Heart left ventricle (tissue), 16 donors: ENCODE measurements around the gene DDC. TPM values are rescaled to one million over a fixed set of nuclear protein-coding genes. Genes with fewer than 3 reads are reported as not detected.

ENCODE experiments used
- ATAC-seq, 4 donors: fragments of 200-7000 bp; cut with Tn5 transposase; one replicate each; pipeline ENCODE4 v1.9.1; 2020 to 2022; ENCODE audit warnings: moderate library complexity in 4 of 4, mild to moderate bottlenecking in 3 of 4, moderate number of reproducible peaks in 1 of 4
- DNase-seq, 5 donors: peaks; one replicate each; pipeline ENCODE4 v3.0.0-alpha.2; 2020
- H3K27ac ChIP-seq, 12 donors: fragments of 200-600 bp; sonication (generic) in 4 of 12; one replicate each; pipeline versions ENCODE4 v1.5.0 to v1.8.0; 2016 to 2022; ENCODE audit warnings: mild to moderate bottlenecking in 2 of 12
- H3K27me3 ChIP-seq, 9 donors: fragments of 200-600 bp; sonication (generic) in 2 of 9; one replicate each; pipeline versions ENCODE4 v1.5.1 to v1.8.0; 2016 to 2022; ENCODE audit warnings: mild to moderate bottlenecking in 3 of 9
- H3K36me3 ChIP-seq, 9 donors: fragments of 200-600 bp; sonication (generic) in 2 of 9; one replicate each; pipeline versions ENCODE4 v1.5.0 to v1.8.0; 2018 to 2022; ENCODE audit warnings: mild to moderate bottlenecking in 2 of 9
- H3K4me1 ChIP-seq, 12 donors: fragments of 200-600 bp; sonication (generic) in 4 of 12; one replicate each; pipeline versions ENCODE4 v1.5.0 to v1.8.0; 2016 to 2022; ENCODE audit warnings: mild to moderate bottlenecking in 3 of 12
- H3K4me3 ChIP-seq, 12 donors: fragments of 200-600 bp; sonication (generic) in 4 of 12; one replicate each; pipeline versions ENCODE4 v1.5.0 to v1.8.0; 2017 to 2022; ENCODE audit warnings: mild to moderate bottlenecking in 9 of 12, moderate library complexity in 4 of 12
- H3K9me3 ChIP-seq, 12 donors: fragments of 200-600 bp; sonication (generic) in 4 of 12; one replicate each; pipeline versions ENCODE4 v1.5.0 to v1.8.0; 2016 to 2022; ENCODE audit warnings: mild to moderate bottlenecking in 1 of 12
- POLR2A ChIP-seq, 2 donors: fragments of 450-650 bp; IDR thresholded peaks; one replicate each; pipeline ENCODE4 v1.6.1; 2017; ENCODE audit warnings: antibody characterized with exemption in 2 of 2, mild to moderate bottlenecking in 2 of 2, moderate library complexity in 2 of 2
- WGBS, 4 donors: extraction: QIAGEN DNeasy Blood & Tissue Kit in 2 of 4; methylation state at CpG; one replicate each; pipeline versions ENCODE4 v1.1.5 to v1.1.7; 2013 to 2018; 5-methylcytosine and 5-hydroxymethylcytosine counted together
- intact Hi-C, 10 donors: fragments of 100-400 bp; cut with DNase I; formaldehyde crosslinking; loops; one replicate each; pipeline versions ENCODE4 v1.11.1 to v1.14.2; 2022
- polyA plus RNA-seq, 2 donors: library from polyadenylated mRNA; stranded (reverse); fragments of 200-250 nt; gene quantifications; one replicate each; pipeline ENCODE4 v1.2.3, GENCODE V29; 2013
- total RNA-seq, 9 donors: library from RNA; depleted of rRNA in 2 of 9; stranded (reverse); fragments of >200 nt in 2 of 9; fragmentation: NEBNext Ultra II Directional in 3 of 9; extraction: Animal tissue kit (Norgen Biotek cat#: 25700) in 3 of 9; gene quantifications; one replicate each; pipeline versions ENCODE4 v1.1.0 to v1.2.4, GENCODE V29; 2016 to 2023
- TF ChIP-seq, protein P1 (sequence below), 12 donors: fragments of 200-600 bp; sonication (generic) in 4 of 12; IDR thresholded peaks; one replicate each; pipeline versions ENCODE4 v1.5.0 to v1.8.0; 2018 to 2022; ENCODE audit warnings: antibody characterized with exemption in 12 of 12, mild to moderate bottlenecking in 5 of 12
- donor health status: ischemic (EF 13 %, LVEDD 7.1; RV severe dilation, severe dysfunction).
- donor health status: healthy with polysubstance abuse.
- donor health status: DM: no; HTN: yes; CAD: no.
- donor health status: DM: no; HTN: no; CAD: no.
- donor health status: ischemic (EF 25% LVEDD 6.9; RV normal size, moderate dysfunction).
- donor health status: ischemic (EF 25% LVEDD 5.7; RV mildly dilated, moderate dysfunction).
- donor health status: healthy.
- donor health status: DM: yes; HTN: yes; CAD: no.
- donor health status: ischemic (EF 35%, LVEDD 5.7; RV mildly dilated, moderate dysfunction).
- donor health status: nonischemic (EF 11% LVEDD 7.7; RV severe dilation, severe dysfunction).
- donor health status: DM: yes; HTN: yes; CAD: no.
- donor health status: PGD.
- donor health status: ischemic (EF 29% LVEDD 5.4; RV normal size, mild dysfunction).
- donor health status: nonischemic (EF 23%, LVEDD 6.1; RV moderate dilation, normal function).

DDC gene
- total and polyA plus RNA-seq, 11 donors, result 0.08 TPM; not detected in 10

DNA sequence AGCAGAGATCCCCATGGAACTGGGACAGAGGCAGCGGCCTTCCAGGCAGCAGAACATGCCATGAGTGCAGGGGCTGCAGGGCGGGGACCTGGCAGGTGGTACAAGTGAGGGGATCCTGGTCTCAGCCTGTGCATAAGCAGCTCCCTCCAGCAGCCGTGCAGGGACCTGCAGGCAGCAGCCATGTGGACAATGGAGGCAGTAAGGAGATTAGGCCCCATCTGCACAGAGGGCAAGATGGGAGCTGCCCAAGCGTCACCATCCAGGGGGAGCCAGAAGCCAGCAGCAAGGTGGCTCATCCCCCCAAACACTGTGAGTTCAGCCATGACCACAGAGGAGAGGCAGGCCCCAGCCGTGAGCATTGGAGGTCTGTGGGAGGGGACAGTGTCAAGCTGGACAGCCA lies 3.1 kb downstream of the DDC start:
- Histone ChIP-seq H3K9me3 (no peaks in the 10 kb centered on the region), H3K4me1 (no peaks in the 10 kb centered on the region), H3K36me3 (no peaks in the 10 kb centered on the region), H3K27me3 (peaks cover 0 to 32% (median 4%) of the 10 kb centered on the region in 9 donors), H3K27ac (no peak overlapping the region), H3K4me3 (no peak overlapping the region)
- ATAC-seq (peak in 1 of 4 donors; percentile 16), DNase-seq (no peak)
- intact Hi-C loops, result no loop called here
- no peak for TF ChIP-seq POLR2A (IDR thresholded peaks at IDR 0.05)
- TF ChIP-seq, protein P1, sequence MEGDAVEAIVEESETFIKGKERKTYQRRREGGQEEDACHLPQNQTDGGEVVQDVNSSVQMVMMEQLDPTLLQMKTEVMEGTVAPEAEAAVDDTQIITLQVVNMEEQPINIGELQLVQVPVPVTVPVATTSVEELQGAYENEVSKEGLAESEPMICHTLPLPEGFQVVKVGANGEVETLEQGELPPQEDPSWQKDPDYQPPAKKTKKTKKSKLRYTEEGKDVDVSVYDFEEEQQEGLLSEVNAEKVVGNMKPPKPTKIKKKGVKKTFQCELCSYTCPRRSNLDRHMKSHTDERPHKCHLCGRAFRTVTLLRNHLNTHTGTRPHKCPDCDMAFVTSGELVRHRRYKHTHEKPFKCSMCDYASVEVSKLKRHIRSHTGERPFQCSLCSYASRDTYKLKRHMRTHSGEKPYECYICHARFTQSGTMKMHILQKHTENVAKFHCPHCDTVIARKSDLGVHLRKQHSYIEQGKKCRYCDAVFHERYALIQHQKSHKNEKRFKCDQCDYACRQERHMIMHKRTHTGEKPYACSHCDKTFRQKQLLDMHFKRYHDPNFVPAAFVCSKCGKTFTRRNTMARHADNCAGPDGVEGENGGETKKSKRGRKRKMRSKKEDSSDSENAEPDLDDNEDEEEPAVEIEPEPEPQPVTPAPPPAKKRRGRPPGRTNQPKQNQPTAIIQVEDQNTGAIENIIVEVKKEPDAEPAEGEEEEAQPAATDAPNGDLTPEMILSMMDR (IDR thresholded peaks at IDR 0.05), result no peak
- 68 to 78% (median 70%) methylated on average over 4 to 5 of the region's 5 CpGs for WGBS, 4 donors

DNA sequence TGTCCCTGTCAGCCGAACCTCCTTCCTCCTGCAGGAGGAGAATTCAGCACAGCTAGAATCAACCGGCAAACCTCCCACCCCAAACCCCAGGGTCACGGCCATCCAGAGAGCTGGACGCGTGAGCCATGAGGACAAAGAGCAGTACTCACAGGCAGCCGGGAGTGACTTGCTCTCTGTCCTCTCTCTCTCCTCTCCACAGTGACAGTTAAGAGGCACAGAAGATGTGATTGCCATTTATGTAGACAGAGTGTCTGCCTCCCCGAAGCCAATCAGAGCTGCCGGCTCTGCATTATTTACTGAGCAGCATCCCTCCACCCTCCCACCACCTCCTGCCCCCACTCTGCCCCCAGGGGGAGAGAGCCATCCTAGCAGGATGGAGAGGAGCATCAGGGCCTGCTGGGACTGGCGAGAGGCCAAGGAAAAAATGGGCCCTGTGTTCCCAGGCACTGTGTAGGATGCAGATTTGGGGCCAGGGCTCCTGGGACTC lies 4.3 kb downstream of the DDC start:
- intact Hi-C loops, result no loop called here
- H3K36me3 ChIP-seq, result no peaks in the 10 kb centered on the region
- H3K27ac ChIP-seq, result no peak overlapping the region
- TF ChIP-seq POLR2A (IDR thresholded peaks at IDR 0.05), result no peak
- TF ChIP-seq, protein P1 (IDR thresholded peaks at IDR 0.05), result no peak
- H3K4me3 ChIP-seq, result no peak overlapping the region
- H3K4me1 ChIP-seq, result peaks cover 0 to 5% (median 0%) of the 10 kb centered on the region in 12 donors
- H3K9me3 ChIP-seq, result no peaks in the 10 kb centered on the region
- 11 to 31% (median 27%) methylated on average over 5 to 9 of the region's 9 CpGs for WGBS, 4 donors
- peaks cover 0 to 32% (median 4%) of the 10 kb centered on the region in 9 donors for H3K27me3 ChIP-seq
- ATAC-seq (peak in 1 of 4 donors; percentile 41), DNase-seq (no peak)

DNA sequence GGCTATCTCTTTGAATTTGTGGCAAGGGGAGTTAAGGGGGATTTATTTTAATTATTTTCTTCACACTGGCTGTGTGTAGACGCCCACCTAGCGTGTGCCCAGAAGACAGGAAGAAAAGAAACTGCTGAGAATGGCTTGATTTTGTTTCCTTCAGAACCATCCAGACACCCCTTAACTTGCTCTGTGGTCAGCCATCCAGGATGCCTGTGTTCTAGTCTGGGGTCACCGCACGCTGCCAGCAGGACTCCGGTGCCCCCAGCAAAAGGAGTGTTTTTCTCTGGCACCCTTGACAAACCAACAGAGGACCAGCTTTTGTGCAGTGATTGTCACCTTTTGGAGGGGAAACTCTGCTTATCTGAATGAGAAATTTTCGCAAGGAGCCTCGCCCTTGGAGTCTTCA lies 5.3 kb downstream of the DDC start:
- 81 to 89% (median 85%) methylated on average over 7 of the region's 7 CpGs for WGBS, 4 donors

DNA sequence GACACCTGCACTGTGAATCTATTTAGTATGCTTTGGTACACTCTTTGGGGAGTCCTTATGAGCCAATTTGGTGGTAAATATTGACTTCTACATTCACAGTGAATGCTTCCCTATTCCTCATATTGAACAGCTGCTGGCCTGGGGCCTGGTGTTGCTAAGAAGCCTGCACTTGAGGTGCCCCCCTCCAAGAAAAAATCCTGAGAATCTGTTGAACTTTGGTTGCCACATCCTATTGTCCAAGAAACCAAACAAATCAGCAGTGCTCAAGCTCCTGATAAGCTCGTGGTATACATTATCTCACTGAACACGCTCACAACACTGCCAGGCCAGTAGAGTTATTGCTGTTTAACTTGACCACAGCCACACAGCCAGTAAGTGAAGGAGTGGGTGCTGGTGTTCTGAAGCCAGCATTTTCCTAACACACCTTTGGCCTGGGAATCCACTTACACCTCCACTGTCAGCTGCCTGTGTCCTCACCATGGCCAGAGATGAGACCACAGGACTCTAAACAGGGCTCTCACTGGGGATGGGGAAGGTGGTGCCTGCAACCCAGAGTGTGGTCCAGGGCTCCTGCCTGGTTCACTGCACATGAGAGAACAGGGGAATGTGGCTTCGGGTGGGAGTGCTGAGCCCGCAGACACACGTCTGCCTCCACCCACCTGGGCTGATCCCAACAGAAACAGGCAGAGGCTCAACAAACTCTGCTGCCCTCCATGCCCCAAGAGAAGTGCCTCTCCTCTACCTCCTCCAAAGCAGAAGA lies 6.7 kb downstream of the DDC start:
- Histone ChIP-seq H3K4me3 (no peak overlapping the region), H3K36me3 (no peaks in the 10 kb centered on the region), H3K27me3 (peaks cover 0 to 24% (median 5%) of the 10 kb centered on the region in 9 donors), H3K27ac (no peak overlapping the region), H3K9me3 (no peaks in the 10 kb centered on the region), H3K4me1 (peaks cover 0 to 5% (median 0%) of the 10 kb centered on the region in 12 donors)
- ATAC-seq (no peak), DNase-seq (no peak)
- intact Hi-C loops, result no loop called here
- WGBS, 4 donors, result 63 to 69% (median 65%) methylated on average over 5 of the region's 5 CpGs
- TF ChIP-seq, protein P1 (IDR thresholded peaks at IDR 0.05), result no peak
- no peak for TF ChIP-seq POLR2A (IDR thresholded peaks at IDR 0.05)

More for the DNA sequence above, 5.3 kb downstream of the DDC start:
- TF ChIP-seq, protein P1 (IDR thresholded peaks at IDR 0.05), result no peak
- no peak for TF ChIP-seq POLR2A (IDR thresholded peaks at IDR 0.05)
- Histone ChIP-seq H3K4me3 (no peak overlapping the region), H3K4me1 (peaks cover 0 to 5% (median 0%) of the 10 kb centered on the region in 12 donors), H3K27me3 (peaks cover 0 to 32% (median 8%) of the 10 kb centered on the region in 9 donors), H3K36me3 (no peaks in the 10 kb centered on the region), H3K27ac (no peak overlapping the region), H3K9me3 (no peaks in the 10 kb centered on the region)
- intact Hi-C loops, result no loop called here
- ATAC-seq (no peak), DNase-seq (no peak)
